ENCODE measurements around the gene RASSF3. TPM values are rescaled to one million over a fixed set of nuclear protein-coding genes. Genes with fewer than 3 reads are reported as not detected.
A peak's percentile ranks its signal among the peaks of the same experiment; 100 is the strongest.

Gene RASSF3
- polyA plus RNA-seq, 3 donors, result 6.6 to 77.9 (median 14.5) TPM

DNA sequence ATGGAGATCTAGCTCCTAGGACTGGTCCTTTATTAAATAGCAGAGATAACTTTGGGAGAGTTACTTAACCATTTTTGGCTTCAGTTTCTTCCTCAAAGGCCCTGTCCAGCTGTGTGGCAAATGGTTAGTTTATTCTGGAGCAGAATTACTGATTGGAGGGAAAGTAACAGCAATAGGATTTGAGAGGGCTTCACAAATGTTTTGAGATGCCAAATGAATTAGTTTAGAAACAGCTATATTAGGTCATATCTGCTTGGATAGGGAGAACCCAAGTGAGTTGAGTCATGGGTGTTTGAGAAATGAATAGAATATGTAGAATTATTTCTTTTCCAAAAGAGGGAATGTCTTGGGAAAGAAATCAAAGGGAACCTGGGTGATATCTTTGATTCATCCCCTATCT is 17.5 kb downstream of the RASSF3 start:
- Histone ChIP-seq H3K4me2 (replicated peaks; ENCODE audit: extremely low read depth, low read length, poor library complexity, severe bottlenecking) (no peak overlapping the region), H3K4me3 (replicated peaks in 1 of 3; ENCODE audit: low read depth in 2 of 3, low read length in 3 of 3) (no peak overlapping the region)

DNA sequence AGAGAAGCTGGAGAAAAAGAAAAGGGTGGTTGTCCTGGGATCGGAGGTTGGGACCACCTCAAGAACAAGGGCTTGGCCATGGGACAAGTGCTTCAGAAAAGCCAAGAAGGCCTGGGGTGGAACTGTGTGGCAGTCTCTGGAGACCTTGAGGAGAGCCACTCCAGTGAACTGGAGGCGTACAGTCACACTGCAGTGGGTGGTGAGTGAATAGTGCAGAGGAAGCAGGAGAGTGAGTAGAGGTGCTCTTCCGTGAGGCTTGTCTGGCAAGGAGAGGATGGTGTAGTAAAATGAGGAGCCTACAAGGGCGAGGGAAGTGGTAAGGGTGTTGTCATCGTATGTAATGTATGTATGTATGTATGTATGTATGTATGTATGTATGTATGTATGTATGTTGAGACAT is 20.9 kb downstream of the RASSF3 start:
- Mint-ChIP-seq H3K36me3 (peaks cover 54 to 72% of the 10 kb centered on the region in 2 donors), H3K4me3 (no peak overlapping the region), H3K9me3 (peaks cover 0 to 4% (median 0%) of the 10 kb centered on the region in 7 donors), H3K27ac (peak overlapping the region; percentile 9 to 89 (median 66)), H3K27me3 (ENCODE audit: low read depth in 3 of 3) (peaks cover 0 to 1% (median 0%) of the 10 kb centered on the region in 3 donors), H3K4me1 (peaks cover 62% of the 10 kb centered on the region)
- Histone ChIP-seq H4K20me1 (ENCODE audit: insufficient read depth, low read length) (peaks cover 100% of the 10 kb centered on the region), H3K4me3 (replicated peaks in 1 of 3; ENCODE audit: low read depth in 2 of 3, low read length in 3 of 3) (no peak overlapping the region), H3K36me3 (replicated peaks in 1 of 2; ENCODE audit: control insufficient read depth in 1 of 2, insufficient read depth in 2 of 2, low read length in 2 of 2) (peaks cover 19 to 50% of the 10 kb centered on the region in 2 donors), H3K9ac (ENCODE audit: insufficient read depth, low read length, poor library complexity, severe bottlenecking) (no peak overlapping the region), H3K4me2 (replicated peaks; ENCODE audit: extremely low read depth, low read length, poor library complexity, severe bottlenecking) (no peak overlapping the region), H2AFZ (ENCODE audit: insufficient read depth, low read depth, low read length, poor library complexity, severe bottlenecking) (no peak overlapping the region), H3K4me1 (ENCODE audit: control insufficient read depth in 1 of 2, insufficient read depth in 2 of 2, low read length in 2 of 2) (peaks cover 48 to 56% of the 10 kb centered on the region in 2 donors), H3K9me3 (replicated peaks in 1 of 2; ENCODE audit: control insufficient read depth in 1 of 2, insufficient read depth in 1 of 2, low read length in 2 of 2) (no peaks in the 10 kb centered on the region), H3K27me3 (ENCODE audit: control insufficient read depth in 2 of 2, insufficient read depth in 2 of 2, low read length in 2 of 2) (no peaks in the 10 kb centered on the region), H3K27ac (ENCODE audit: low read depth in 1 of 2, low read length in 2 of 2) (peak overlapping the region in 1 of 2 donors; percentile 60), H3K79me2 (ENCODE audit: insufficient read depth, low read length) (peaks cover 100% of the 10 kb centered on the region)
- DNase-seq, result peak in 1 of 3 donors; percentile 17
- TF ChIP-seq, protein P1, sequence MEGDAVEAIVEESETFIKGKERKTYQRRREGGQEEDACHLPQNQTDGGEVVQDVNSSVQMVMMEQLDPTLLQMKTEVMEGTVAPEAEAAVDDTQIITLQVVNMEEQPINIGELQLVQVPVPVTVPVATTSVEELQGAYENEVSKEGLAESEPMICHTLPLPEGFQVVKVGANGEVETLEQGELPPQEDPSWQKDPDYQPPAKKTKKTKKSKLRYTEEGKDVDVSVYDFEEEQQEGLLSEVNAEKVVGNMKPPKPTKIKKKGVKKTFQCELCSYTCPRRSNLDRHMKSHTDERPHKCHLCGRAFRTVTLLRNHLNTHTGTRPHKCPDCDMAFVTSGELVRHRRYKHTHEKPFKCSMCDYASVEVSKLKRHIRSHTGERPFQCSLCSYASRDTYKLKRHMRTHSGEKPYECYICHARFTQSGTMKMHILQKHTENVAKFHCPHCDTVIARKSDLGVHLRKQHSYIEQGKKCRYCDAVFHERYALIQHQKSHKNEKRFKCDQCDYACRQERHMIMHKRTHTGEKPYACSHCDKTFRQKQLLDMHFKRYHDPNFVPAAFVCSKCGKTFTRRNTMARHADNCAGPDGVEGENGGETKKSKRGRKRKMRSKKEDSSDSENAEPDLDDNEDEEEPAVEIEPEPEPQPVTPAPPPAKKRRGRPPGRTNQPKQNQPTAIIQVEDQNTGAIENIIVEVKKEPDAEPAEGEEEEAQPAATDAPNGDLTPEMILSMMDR (IDR thresholded peaks at IDR 0.05), result no peak
- intact Hi-C loops (cut with micrococcal nuclease), result no loop called here
- WGBS (ENCODE audit: insufficient coverage), result 92% methylated on average over 5 of the region's 5 CpGs

More for the DNA sequence above, 17.5 kb downstream of the RASSF3 start:
- Histone ChIP-seq H2AFZ (ENCODE audit: insufficient read depth, low read depth, low read length, poor library complexity, severe bottlenecking) (no peak overlapping the region), H3K9ac (ENCODE audit: insufficient read depth, low read length, poor library complexity, severe bottlenecking) (no peak overlapping the region), H3K9me3 (replicated peaks in 1 of 2; ENCODE audit: control insufficient read depth in 1 of 2, insufficient read depth in 1 of 2, low read length in 2 of 2) (no peaks in the 10 kb centered on the region), H3K27ac (ENCODE audit: low read depth in 1 of 2, low read length in 2 of 2) (peak overlapping the region in 1 of 2 donors; percentile 97), H4K20me1 (ENCODE audit: insufficient read depth, low read length) (peaks cover 73% of the 10 kb centered on the region), H3K36me3 (replicated peaks in 1 of 2; ENCODE audit: control insufficient read depth in 1 of 2, insufficient read depth in 2 of 2, low read length in 2 of 2) (peaks cover 14 to 33% of the 10 kb centered on the region in 2 donors), H3K4me1 (ENCODE audit: control insufficient read depth in 1 of 2, insufficient read depth in 2 of 2, low read length in 2 of 2) (peaks cover 71 to 78% of the 10 kb centered on the region in 2 donors), H3K27me3 (ENCODE audit: control insufficient read depth in 2 of 2, insufficient read depth in 2 of 2, low read length in 2 of 2) (no peaks in the 10 kb centered on the region), H3K79me2 (ENCODE audit: insufficient read depth, low read length) (peaks cover 94% of the 10 kb centered on the region)
- peaks cover 39 to 46% of the 10 kb centered on the region in 2 donors for H3K36me3 Mint-ChIP-seq
- TF ChIP-seq, protein P1 (IDR thresholded peaks at IDR 0.05), result no peak
- H3K27me3 Mint-ChIP-seq (ENCODE audit: low read depth in 3 of 3), result peaks cover 0 to 1% (median 0%) of the 10 kb centered on the region in 3 donors
- H3K4me3 Mint-ChIP-seq, result no peak overlapping the region
- intact Hi-C loops (cut with micrococcal nuclease), result loop anchor here in 1 of 2 donors (5.0 to 10.0 kb wide), 2 partner anchors 70 to 173 kb away; partner anchors contain the start of gene TBK1
- peak overlapping the region; percentile 64 to 99 (median 98) for H3K27ac Mint-ChIP-seq
- DNase-seq, result peak in 1 of 3 donors; percentile 61
- H3K4me1 Mint-ChIP-seq, result peaks cover 77% of the 10 kb centered on the region
- H3K9me3 Mint-ChIP-seq, result peaks cover 0 to 3% (median 0%) of the 10 kb centered on the region in 7 donors

Measured in CD14-positive monocyte (primary cell).